H9 (cell line): Measurements from ENCODE around the gene KCTD6. TPM values are rescaled to one million over a fixed set of nuclear protein-coding genes. Genes with fewer than 3 reads are reported as not detected.

Experiments
- DNase-seq: peaks from one replicate; pipeline ENCODE4 v3.0.0-alpha.2; 2017
- H2AFZ ChIP-seq: one replicate; pipeline ENCODE4 v1.6.1; 2013; ENCODE audit warnings: mild to moderate bottlenecking, low read length, control low read depth, moderate library complexity
- H2AK5ac ChIP-seq: 2 replicates; pipeline ENCODE4 v1.6.1; 2013; ENCODE audit warnings: low read length, control low read depth, mixed read lengths; ENCODE audit not compliant: insufficient read length
- H2BK120ac ChIP-seq: one replicate; pipeline ENCODE4 v1.6.1; 2013; ENCODE audit warnings: low read depth, mild to moderate bottlenecking, low read length, control low read depth, inconsistent platforms; ENCODE audit not compliant: poor library complexity, severe bottlenecking
- H2BK12ac ChIP-seq: 2 replicates; pipeline ENCODE4 v1.6.1; 2013; ENCODE audit warnings: low read length, control low read depth, mixed read lengths, low read depth; ENCODE audit not compliant: insufficient read length
- H2BK15ac ChIP-seq: 2 replicates; pipeline ENCODE4 v1.6.1; 2013; ENCODE audit warnings: low read depth, low read length, control low read depth
- H2BK20ac ChIP-seq: one replicate; pipeline ENCODE4 v1.6.1; 2013; ENCODE audit warnings: low read depth, mild to moderate bottlenecking, low read length, control low read depth, inconsistent platforms; ENCODE audit not compliant: poor library complexity, severe bottlenecking
- H2BK5ac ChIP-seq: 2 replicates; pipeline ENCODE4 v1.6.1; 2013; ENCODE audit warnings: low read length, control low read depth, mixed read lengths; ENCODE audit not compliant: insufficient read length
- H3K14ac ChIP-seq: 2 replicates; pipeline ENCODE4 v1.6.1; 2013; ENCODE audit warnings: low read length, control low read depth; ENCODE audit not compliant: insufficient read depth
- H3K18ac ChIP-seq: 2 replicates; pipeline ENCODE4 v1.6.1; 2013; ENCODE audit warnings: low read depth, mild to moderate bottlenecking, mixed read lengths, low read length, control low read depth; ENCODE audit not compliant: insufficient read length
- H3K23ac ChIP-seq: 2 replicates; pipeline ENCODE4 v1.6.1; 2013; ENCODE audit warnings: low read length, control low read depth, mixed read lengths, low read depth; ENCODE audit not compliant: insufficient read length
- H3K23me2 ChIP-seq: 2 replicates; pipeline ENCODE4 v1.6.1; 2013; ENCODE audit warnings: low read depth, mild to moderate bottlenecking, mixed read lengths, low read length, control low read depth; ENCODE audit not compliant: insufficient read length, poor library complexity, severe bottlenecking
- H3K27ac ChIP-seq: 2 replicates; pipeline ENCODE4 v1.5.1; 2013; ENCODE audit warnings: low read length, control low read depth, mixed read lengths, low read depth; ENCODE audit not compliant: insufficient read length
- H3K27me3 ChIP-seq: 2 replicates; pipeline ENCODE4 v1.6.1; 2013; ENCODE audit warnings: low read length, control low read depth, inconsistent platforms; ENCODE audit not compliant: insufficient read depth
- H3K4ac ChIP-seq: 2 replicates; pipeline ENCODE4 v1.6.1; 2013; ENCODE audit warnings: low read depth, mild to moderate bottlenecking, control low read depth, inconsistent platforms, low read length, moderate library complexity
- H3K4me1 ChIP-seq: 2 replicates; pipeline ENCODE4 v1.6.1; 2013; ENCODE audit warnings: low read length, control low read depth, inconsistent platforms; ENCODE audit not compliant: insufficient read depth
- H3K4me2 ChIP-seq: 2 replicates; pipeline ENCODE4 v1.6.1; 2013; ENCODE audit warnings: low read length, control low read depth, mixed read lengths; ENCODE audit not compliant: insufficient read length, insufficient read depth
- H3K56ac ChIP-seq: 2 replicates; pipeline ENCODE4 v1.6.1; 2013; ENCODE audit warnings: low read depth, mild to moderate bottlenecking, mixed read lengths, low read length, control low read depth; ENCODE audit not compliant: insufficient read length
- H3K79me1 ChIP-seq: 2 replicates; pipeline ENCODE4 v1.6.1; 2013; ENCODE audit warnings: low read depth, mild to moderate bottlenecking, moderate library complexity, low read length, control low read depth, inconsistent platforms; ENCODE audit not compliant: insufficient read depth, poor library complexity, severe bottlenecking
- H3K79me2 ChIP-seq: 2 replicates; pipeline ENCODE4 v1.6.1; 2013; ENCODE audit warnings: low read length, control low read depth, inconsistent platforms; ENCODE audit not compliant: insufficient read depth
- H3K9ac ChIP-seq: 2 replicates; pipeline ENCODE4 v1.6.1; 2013; ENCODE audit warnings: low read length, control low read depth, mixed read lengths; ENCODE audit not compliant: insufficient read length; ENCODE audit errors: extremely low read depth
- H3K9me3 ChIP-seq: one replicate; pipeline ENCODE4 v1.6.1; 2013; ENCODE audit warnings: low read depth, low read length, inconsistent platforms; ENCODE audit not compliant: control insufficient read depth
- H3T11ph ChIP-seq: one replicate; pipeline ENCODE4 v1.6.1; 2013; ENCODE audit warnings: mild to moderate bottlenecking, low read length, control low read depth, inconsistent platforms
- H4K20me1 ChIP-seq: one replicate; pipeline ENCODE4 v1.6.1; 2013; ENCODE audit not compliant: control insufficient read depth, insufficient read length, insufficient read depth
- H4K5ac ChIP-seq: 2 replicates; pipeline ENCODE4 v1.6.1; 2013; ENCODE audit warnings: low read depth, mild to moderate bottlenecking, mixed read lengths, low read length, control low read depth; ENCODE audit not compliant: insufficient read length
- H4K8ac ChIP-seq: replicated peaks from 2 replicates; pipeline ENCODE4 v1.6.1; 2013; ENCODE audit warnings: low read length, control low read depth, mixed read lengths, low read depth; ENCODE audit not compliant: insufficient read length
- H4K91ac ChIP-seq: 2 replicates; pipeline ENCODE4 v1.6.1; 2013; ENCODE audit warnings: low read depth, mild to moderate bottlenecking, moderate library complexity, mixed read lengths, low read length, control low read depth; ENCODE audit not compliant: insufficient read length
- H3K27ac Mint-ChIP-seq, 3 experiments: 2 replicates in 2 of 3; 3 replicates in 1 of 3; pipeline ENCODE4 v1.8.0; 2020 to 2021; ENCODE audit warnings: mixed read lengths in 3 of 3, mild to moderate bottlenecking in 1 of 3, moderate library complexity in 1 of 3
- H3K27me3 Mint-ChIP-seq: 2 replicates; pipeline ENCODE4 v1.8.0; 2021; ENCODE audit warnings: low read depth, mild to moderate bottlenecking, moderate library complexity, mixed read lengths
- H3K36me3 Mint-ChIP-seq, 3 experiments: 2 replicates in 2 of 3; 3 replicates in 1 of 3; pipeline ENCODE4 v1.8.0; 2020 to 2021; ENCODE audit warnings: low read depth in 3 of 3, mixed read lengths in 3 of 3; ENCODE audit not compliant: insufficient read depth in 1 of 3
- H3K4me1 Mint-ChIP-seq, 2 experiments: 2 replicates each; pipeline ENCODE4 v1.8.0; 2020; ENCODE audit warnings: mixed read lengths in 2 of 2
- H3K4me3 Mint-ChIP-seq, 2 experiments: 2 replicates in 1 of 2; 3 replicates in 1 of 2; pipeline ENCODE4 v1.8.0; 2020 to 2021; ENCODE audit warnings: mild to moderate bottlenecking in 2 of 2, mixed read lengths in 2 of 2, moderate library complexity in 1 of 2
- H3K9me3 Mint-ChIP-seq, 2 experiments: 2 replicates in 1 of 2; 3 replicates in 1 of 2; pipeline ENCODE4 v1.8.0; 2020; ENCODE audit warnings: mild to moderate bottlenecking in 2 of 2, mixed read lengths in 2 of 2, moderate library complexity in 1 of 2
- WGBS: extraction: QIAGEN DNeasy Blood & Tissue Kit; methylation state at CpG from one replicate; pipeline ENCODE4 v1.1.7; 2013; ENCODE audit warnings: missing lambda C conversion rate, low lambda C conversion rate, mixed read lengths; ENCODE audit not compliant: insufficient read length; ENCODE audit errors: extremely low coverage; 5-methylcytosine and 5-hydroxymethylcytosine counted together
- total RNA-seq: library from RNA; stranded (reverse); gene quantifications from 2 replicates; pipeline ENCODE4 v1.2.1, GENCODE V29; 2021
- TF ChIP-seq, protein P1 (sequence below): fragments of 200-600 bp; sonication (generic); conservative IDR thresholded peaks from 3 replicates; pipeline ENCODE4 v1.8.0; 2021; ENCODE audit warnings: antibody characterized with exemption, mild to moderate bottlenecking

The KCTD6 gene
- total RNA-seq, 1 experiment from 2014 or later = 14.2 TPM

DNA sequence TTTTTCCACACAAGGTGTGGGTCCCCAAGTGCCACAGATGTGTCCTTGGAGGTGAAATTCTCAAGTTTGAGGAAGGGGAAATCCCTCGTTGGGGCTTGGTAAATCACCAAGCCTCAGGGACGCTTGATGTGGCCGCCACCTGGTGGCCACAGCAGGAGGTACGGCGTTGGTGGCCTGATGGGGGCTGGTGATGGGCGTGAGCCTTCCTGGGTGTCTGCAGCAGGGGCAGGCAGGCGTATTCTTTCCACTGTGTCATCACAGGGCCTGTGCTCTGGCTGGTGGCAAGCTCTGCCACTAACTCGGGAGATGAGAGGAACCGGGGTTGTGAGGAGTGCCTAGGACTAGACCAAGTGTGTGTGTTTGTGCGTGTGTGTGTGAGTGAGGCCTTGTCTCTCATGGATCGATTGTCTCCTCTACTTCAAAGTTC, 40.9 kb downstream of the KCTD6 start:
- H3K27ac Mint-ChIP-seq = peak overlapping the region in 1 of 3 experiments; percentile 87; a peak in 1 of 7 replicates
- Histone ChIP-seq H4K20me1 (no peaks in the 10 kb centered on the region), H3T11ph (no peak overlapping the region), H3K14ac (no peak overlapping the region), H4K8ac (no peak overlapping the region), H3K4ac (no peak overlapping the region), H3K18ac (no peak overlapping the region), H3K9ac (no peak overlapping the region), H3K23me2 (no peaks in the 10 kb centered on the region), H3K4me1 (no peaks in the 10 kb centered on the region), H4K91ac (no peak overlapping the region), H3K79me1 (no peaks in the 10 kb centered on the region), H2BK20ac (no peak overlapping the region), H2AFZ (no peak overlapping the region), H2BK15ac (no peak overlapping the region), H3K27me3 (no peaks in the 10 kb centered on the region), H3K56ac (no peak overlapping the region), H3K79me2 (no peaks in the 10 kb centered on the region), H3K4me2 (no peak overlapping the region), H3K9me3 (no peaks in the 10 kb centered on the region), H2AK5ac (no peak overlapping the region), H2BK12ac (no peak overlapping the region), H3K27ac (no peak overlapping the region), H2BK5ac (no peak overlapping the region), H2BK120ac (no peak overlapping the region), H4K5ac (no peak overlapping the region), H3K23ac (no peak overlapping the region)
- peak; percentile 77 for DNase-seq
- H3K27me3 Mint-ChIP-seq = no peaks in the 10 kb centered on the region; the same call in 1 of the 2 replicates
- WGBS = no CpG with 5 or more reads among the region's 11 CpGs
- peaks cover 13 to 33% of the 10 kb centered on the region in 2 experiments for H3K4me1 Mint-ChIP-seq
- H3K4me3 Mint-ChIP-seq = no peak overlapping the region
- no peaks in the 10 kb centered on the region; a peak in 2 of 5 replicates for H3K9me3 Mint-ChIP-seq
- H3K36me3 Mint-ChIP-seq = no peaks in the 10 kb centered on the region
- TF ChIP-seq, protein P1, sequence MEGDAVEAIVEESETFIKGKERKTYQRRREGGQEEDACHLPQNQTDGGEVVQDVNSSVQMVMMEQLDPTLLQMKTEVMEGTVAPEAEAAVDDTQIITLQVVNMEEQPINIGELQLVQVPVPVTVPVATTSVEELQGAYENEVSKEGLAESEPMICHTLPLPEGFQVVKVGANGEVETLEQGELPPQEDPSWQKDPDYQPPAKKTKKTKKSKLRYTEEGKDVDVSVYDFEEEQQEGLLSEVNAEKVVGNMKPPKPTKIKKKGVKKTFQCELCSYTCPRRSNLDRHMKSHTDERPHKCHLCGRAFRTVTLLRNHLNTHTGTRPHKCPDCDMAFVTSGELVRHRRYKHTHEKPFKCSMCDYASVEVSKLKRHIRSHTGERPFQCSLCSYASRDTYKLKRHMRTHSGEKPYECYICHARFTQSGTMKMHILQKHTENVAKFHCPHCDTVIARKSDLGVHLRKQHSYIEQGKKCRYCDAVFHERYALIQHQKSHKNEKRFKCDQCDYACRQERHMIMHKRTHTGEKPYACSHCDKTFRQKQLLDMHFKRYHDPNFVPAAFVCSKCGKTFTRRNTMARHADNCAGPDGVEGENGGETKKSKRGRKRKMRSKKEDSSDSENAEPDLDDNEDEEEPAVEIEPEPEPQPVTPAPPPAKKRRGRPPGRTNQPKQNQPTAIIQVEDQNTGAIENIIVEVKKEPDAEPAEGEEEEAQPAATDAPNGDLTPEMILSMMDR = peak; percentile 84
